K562 (cell line): ENCODE data around the gene CDS2. TPM values are rescaled to one million over a fixed set of nuclear protein-coding genes. Genes with fewer than 3 reads are reported as not detected.

Source experiments
- ATF1 ChIP-seq, 2 experiments: fragments of 450-650 bp in 1 of 2; IDR thresholded peaks; 2 replicates each; pipeline ENCODE4 v1.6.1; 2016; ENCODE audit warnings: missing compliant biosample characterization in 1 of 2, missing genetic modification characterization in 1 of 2
- CCNT2 ChIP-seq: IDR thresholded peaks from 2 replicates; pipeline ENCODE4 v1.6.1; 2011; ENCODE audit warnings: borderline replicate concordance, low read depth, mild to moderate bottlenecking, moderate library complexity, mixed read lengths, low read length; ENCODE audit not compliant: insufficient read length; ENCODE audit errors: extremely low read depth
- DEAF1 ChIP-seq: fragments of 450-650 bp; formaldehyde crosslinking; IDR thresholded peaks from 2 replicates; pipeline ENCODE4 v1.4.0; 2020; ENCODE audit warnings: mild to moderate bottlenecking, moderate library complexity
- MAZ ChIP-seq, 2 experiments: fragments of 450-650 bp in 1 of 2; sonication (generic) in 1 of 2; formaldehyde crosslinking; IDR thresholded peaks in 1 of 2; conservative IDR thresholded peaks in 1 of 2; 2 replicates each; pipeline versions ENCODE4 v1.4.0 to v1.5.0; 2020; ENCODE audit warnings: mild to moderate bottlenecking in 1 of 2, missing genetic modification reagents in 1 of 2
- PRDM10 ChIP-seq: fragments of 450-650 bp; IDR thresholded peaks from 2 replicates; pipeline ENCODE4 v1.6.1; 2018; ENCODE audit not compliant: partially characterized antibody
- REST ChIP-seq, 2 experiments: fragments of 450-650 bp; formaldehyde crosslinking in 1 of 2; IDR thresholded peaks; 2 replicates each; pipeline versions ENCODE4 v1.4.0 to v1.6.1; 2014 to 2020; ENCODE audit warnings: mild to moderate bottlenecking in 2 of 2, borderline replicate concordance in 1 of 2, low read depth in 1 of 2
- SNIP1 ChIP-seq: fragments of 450-650 bp; IDR thresholded peaks from 2 replicates; pipeline ENCODE4 v1.7.1; 2017; ENCODE audit warnings: low read depth, mild to moderate bottlenecking
- SOX6 ChIP-seq: fragments of 450-650 bp; IDR thresholded peaks from 2 replicates; pipeline ENCODE4 v1.6.1; 2014; ENCODE audit warnings: mild to moderate bottlenecking
- USF1 ChIP-seq: sonication (generic); formaldehyde crosslinking; IDR thresholded peaks from 2 replicates; pipeline ENCODE4 v1.9.0; 2022; ENCODE audit warnings: mild to moderate bottlenecking, missing genetic modification reagents
- ZNF282 ChIP-seq: sonication (generic); formaldehyde crosslinking; IDR thresholded peaks from 2 replicates; pipeline ENCODE4 v1.8.1; 2023; ENCODE audit warnings: missing genetic modification reagents
- polyA plus RNA-seq, 8 experiments: library from polyadenylated mRNA; depleted of rRNA in 4 of 8; stranded (reverse) in 5 of 8; unstranded in 3 of 8; fragments of >200 nt; fragmentation: Nextera tagmentation in 2 of 8; fragmentation: Illumina TruSeq in 1 of 8; extraction: Ambion mirVana in 2 of 8; extraction: Trizol in 1 of 8; gene quantifications; 2 replicates each; pipeline versions ENCODE4 v1.2.1 to v1.2.3, GENCODE V29; 2011 to 2014; ENCODE audit warnings: inconsistent platforms in 1 of 8, missing spikeins in 1 of 8
- total RNA-seq, 7 experiments: library from RNA; depleted of rRNA in 6 of 7; stranded (reverse); fragments of >200 nt in 6 of 7; fragmentation: Illumina TruSeq in 2 of 7; extraction: Trizol in 2 of 7; gene quantifications; 2 replicates each; pipeline versions ENCODE4 v1.2.1 to v1.2.3, GENCODE V29; 2011 to 2021; ENCODE audit warnings: low replicate concordance in 1 of 7

CDS2 gene
- total and polyA plus RNA-seq, 9 of the 15 experiments (the other 6 are each of a cell fraction or from before 2014, with no cell fraction given): 6.4 to 46.4 (median 12.2) TPM

- no peak for TF ChIP-seq ATF1 (CRISPR knock-in tag; IDR thresholded peaks at IDR 0.05)
- peak; percentile 30; the same call in 1 of the 2 replicates for TF ChIP-seq ATF1 (tag; IDR thresholded peaks at IDR 0.05)
- no peak for TF ChIP-seq SOX6
- peak; percentile 48 for TF ChIP-seq DEAF1
- 0 out of 4 replicates have a peak, but pooled peaks of 1 of the 2 experiments have one; percentile 18 for TF ChIP-seq MAZ (CRISPR knock-in tag; conservative IDR thresholded peaks at IDR 0.05 in 1 of 2, IDR thresholded peaks at IDR 0.05 in 1 of 2)
- TF ChIP-seq ZNF282 (CRISPR knock-in tag): no peak
- TF ChIP-seq PRDM10: no peak
- TF ChIP-seq REST (IDR thresholded peaks at IDR 0.05; ENCODE audit: borderline replicate concordance): peak; percentile 62; the same call in 1 of the 2 replicates
- TF ChIP-seq REST (CRISPR knock-in tag; IDR thresholded peaks at IDR 0.05; ENCODE audit: low read depth): no peak
- TF ChIP-seq SNIP1: no peak
- no peak for TF ChIP-seq USF1 (CRISPR knock-in tag)
- TF ChIP-seq CCNT2: no peak
Observed at GRCh38 chr20:5100684-5101347, 26.0 kb upstream of the CDS2 start (continued).
